GM23338 (cell line): ENCODE results near the gene ST3GAL4. TPM values are rescaled to one million over a fixed set of nuclear protein-coding genes. Genes with fewer than 3 reads are reported as not detected.

Source experiments
- ATAC-seq: fragments of 200-7000 bp; cut with Tn5 transposase; 3 replicates; pipeline ENCODE4 v1.9.1; 2020
- DNase-seq: peaks from one replicate; pipeline ENCODE4 v3.0.0-alpha.2; 2015; ENCODE audit warnings: low spot score
- H2AFZ ChIP-seq: fragments of 200-600 bp; sonication (generic); 2 replicates; pipeline ENCODE4 v1.8.0; 2016; ENCODE audit warnings: antibody characterized with exemption, mild to moderate bottlenecking, moderate library complexity
- H3F3A ChIP-seq: fragments of 200-600 bp; sonication (generic); replicated peaks from 2 replicates; pipeline ENCODE4 v1.8.0; 2017; ENCODE audit warnings: antibody characterized with exemption, mixed run types, low read depth
- H3K27ac ChIP-seq: fragments of 200-600 bp; sonication (generic); 2 replicates; pipeline ENCODE4 v1.6.1; 2016; ENCODE audit warnings: low read depth
- H3K27me3 ChIP-seq: fragments of 200-600 bp; sonication (generic); 2 replicates; pipeline ENCODE4 v1.8.0; 2016; ENCODE audit warnings: mild to moderate bottlenecking, mixed run types, moderate library complexity; ENCODE audit not compliant: insufficient read depth
- H3K36me3 ChIP-seq: fragments of 200-600 bp; sonication (generic); 2 replicates; pipeline ENCODE4 v1.8.0; 2016; ENCODE audit warnings: mild to moderate bottlenecking; ENCODE audit not compliant: insufficient read depth
- H3K4me1 ChIP-seq: fragments of 200-600 bp; sonication (generic); 2 replicates; pipeline ENCODE4 v1.8.0; 2016; ENCODE audit warnings: mild to moderate bottlenecking, moderate library complexity; ENCODE audit not compliant: insufficient read depth
- H3K4me2 ChIP-seq: fragments of 200-600 bp; sonication (generic); 2 replicates; pipeline ENCODE4 v1.7.1; 2017; ENCODE audit warnings: mixed run types
- H3K4me3 ChIP-seq: fragments of 200-600 bp; sonication (generic); 2 replicates; pipeline ENCODE4 v1.6.1; 2016; ENCODE audit warnings: mixed run types
- H3K79me2 ChIP-seq: fragments of 200-600 bp; sonication (generic); replicated peaks from 2 replicates; pipeline ENCODE4 v1.8.0; 2017; ENCODE audit warnings: mild to moderate bottlenecking; ENCODE audit not compliant: insufficient read depth
- H3K9me2 ChIP-seq: fragments of 200-600 bp; sonication (generic); 2 replicates; pipeline ENCODE4 v1.8.0; 2017; ENCODE audit not compliant: insufficient read depth
- H4K20me1 ChIP-seq: fragments of 200-600 bp; sonication (generic); replicated peaks from 2 replicates; pipeline ENCODE4 v1.8.0; 2017; ENCODE audit warnings: mild to moderate bottlenecking; ENCODE audit not compliant: insufficient read depth
- H3K27ac Mint-ChIP-seq: 2 replicates; pipeline ENCODE4 v1.8.0; 2020; ENCODE audit warnings: inconsistent platforms, mild to moderate bottlenecking, moderate library complexity, mixed read lengths
- H3K27me3 Mint-ChIP-seq: 3 replicates; pipeline ENCODE4 v1.8.0; 2022; ENCODE audit warnings: low read depth, mild to moderate bottlenecking, moderate library complexity, mixed read lengths, inconsistent platforms; ENCODE audit not compliant: insufficient read depth, poor library complexity
- H3K36me3 Mint-ChIP-seq: 3 replicates; pipeline ENCODE4 v1.8.0; 2021; ENCODE audit warnings: low read depth, mild to moderate bottlenecking, inconsistent platforms, moderate library complexity, mixed read lengths
- H3K4me1 Mint-ChIP-seq: 3 replicates; pipeline ENCODE4 v1.8.0; 2020; ENCODE audit warnings: mild to moderate bottlenecking, inconsistent platforms, mixed read lengths
- H3K4me3 Mint-ChIP-seq: 3 replicates; pipeline ENCODE4 v1.8.0; 2021; ENCODE audit warnings: moderate library complexity, mild to moderate bottlenecking, inconsistent platforms, mixed read lengths
- H3K9me3 Mint-ChIP-seq: 3 replicates; pipeline ENCODE4 v1.8.0; 2020; ENCODE audit warnings: moderate library complexity, mild to moderate bottlenecking, inconsistent platforms, mixed read lengths
- CREB1 ChIP-seq: fragments of 250-450 bp; sonication (Bioruptor Pico); IDR thresholded peaks from 2 replicates; pipeline ENCODE4 v1.5.0; 2020; ENCODE audit warnings: low read depth, mild to moderate bottlenecking, moderate library complexity
- CTCF ChIP-seq, 2 experiments: fragments of 200-600 bp in 1 of 2; sonication (generic) in 1 of 2; conservative IDR thresholded peaks; 2 replicates each; pipeline versions ENCODE4 v1.5.1 to v1.6.1; 2016 to 2017; ENCODE audit warnings: antibody characterized with exemption in 2 of 2, low read depth in 2 of 2, mild to moderate bottlenecking in 2 of 2, moderate library complexity in 1 of 2
- EZH2 ChIP-seq: fragments of 200-600 bp; sonication (generic); IDR thresholded peaks from one replicate; pipeline ENCODE4 v1.8.0; 2017; ENCODE audit warnings: antibody characterized with exemption, mild to moderate bottlenecking, low read depth; ENCODE audit not compliant: unreplicated experiment
- JUNB ChIP-seq: IDR thresholded peaks from one replicate; pipeline ENCODE4 v1.6.1; 2016; ENCODE audit warnings: antibody characterized with exemption; ENCODE audit not compliant: unreplicated experiment
- NANOG ChIP-seq: IDR thresholded peaks from 2 replicates; pipeline ENCODE4 v1.6.1; 2016; ENCODE audit warnings: antibody characterized with exemption, borderline replicate concordance
- POLR2AphosphoS5 ChIP-seq: IDR thresholded peaks from 2 replicates; pipeline ENCODE4 v1.6.1; 2016; ENCODE audit warnings: antibody characterized with exemption, low read depth
- REST ChIP-seq: IDR thresholded peaks from one replicate; pipeline ENCODE4 v1.6.1; 2018; ENCODE audit warnings: antibody characterized with exemption; ENCODE audit not compliant: unreplicated experiment
- ZNF114 ChIP-seq: fragments of 250-450 bp; sonication (Bioruptor Pico); IDR thresholded peaks from 2 replicates; pipeline ENCODE4 v1.5.0; 2020; ENCODE audit warnings: mild to moderate bottlenecking, moderate library complexity
- ZNF331 ChIP-seq: fragments of 250-450 bp; sonication (Bioruptor Pico); IDR thresholded peaks from 2 replicates; pipeline ENCODE4 v1.5.0; 2020; ENCODE audit warnings: low read depth, mild to moderate bottlenecking, moderate library complexity
- ZNF462 ChIP-seq: fragments of 250-450 bp; sonication (Bioruptor Pico); IDR thresholded peaks from 2 replicates; pipeline ENCODE4 v1.5.0; 2020; ENCODE audit warnings: mild to moderate bottlenecking, moderate library complexity
- polyA plus RNA-seq: library from polyadenylated mRNA; unstranded; fragments of >200 nt; fragmentation: Nextera tagmentation; extraction: Ambion mirVana; gene quantifications from 2 replicates; pipeline ENCODE4 v1.2.1, GENCODE V29; 2016
- total RNA-seq: library from RNA; depleted of rRNA; stranded (reverse); fragments of >200 nt; shearing (Covaris generic); gene quantifications from 2 replicates; pipeline ENCODE4 v1.2.3, GENCODE V29; 2014

The ST3GAL4 gene
- total and polyA plus RNA-seq, 2 experiments from 2014 or later: 10.1 to 28.0 TPM

DNA sequence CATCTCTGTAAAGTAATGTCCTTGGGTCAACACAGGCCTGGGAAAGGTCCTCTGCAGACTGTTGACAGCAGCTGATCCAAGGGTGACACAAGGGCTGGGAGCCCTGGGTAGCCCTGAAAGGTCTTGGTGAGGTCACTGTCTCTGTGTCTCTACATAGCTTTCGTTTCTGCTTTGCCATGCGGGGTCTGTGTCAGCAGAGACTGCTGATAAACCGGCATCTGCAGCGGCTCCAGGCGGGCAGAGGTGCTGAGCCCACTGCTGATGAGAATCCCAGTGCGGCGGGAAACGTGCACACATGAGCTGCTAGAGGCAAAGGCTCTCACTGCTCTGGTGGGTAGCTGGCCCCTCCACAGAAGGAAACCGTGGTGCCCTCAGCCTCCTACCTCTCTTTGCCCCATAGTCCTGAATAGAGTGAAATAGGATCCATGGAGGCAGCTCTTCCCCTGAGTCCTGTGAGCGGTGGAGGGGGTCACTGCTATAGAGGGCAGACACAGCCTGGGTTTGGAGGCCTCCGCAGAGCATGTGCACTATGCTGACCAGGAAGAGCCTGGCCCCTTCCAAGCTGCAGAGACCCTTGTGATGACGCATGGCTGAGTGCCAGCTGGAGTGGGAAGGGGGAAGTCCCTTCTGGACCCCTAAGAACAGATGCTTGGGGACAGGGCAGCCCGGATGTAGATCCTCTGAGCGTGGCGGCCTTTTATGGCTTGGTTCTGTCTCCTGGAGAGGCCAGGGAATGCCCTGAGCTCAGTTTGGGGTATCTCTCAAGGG, 17.8 kb upstream of the ST3GAL4 start (continued):
- TF ChIP-seq ZNF462 (CRISPR knock-in tag) (no peak), CREB1 (no peak)

GRCh38 chr11:126338346-126339055, 17.0 kb upstream of the ST3GAL4 start:
- H3K27ac ChIP-seq: no peak overlapping the region
- H4K20me1 ChIP-seq: no peaks in the 10 kb centered on the region
- H3K36me3 Mint-ChIP-seq: peaks cover 22% of the 10 kb centered on the region
- no peaks in the 10 kb centered on the region for H3K9me3 Mint-ChIP-seq
- no peak overlapping the region for H3K4me2 ChIP-seq
- DNase-seq (no peak), ATAC-seq (no peak)
- no peak overlapping the region for H3K4me3 Mint-ChIP-seq
- H3K4me3 ChIP-seq: no peak overlapping the region
- peaks cover 13% of the 10 kb centered on the region for H3K27me3 Mint-ChIP-seq
- H3K27ac Mint-ChIP-seq: no peak overlapping the region
- no peaks in the 10 kb centered on the region for H3K79me2 ChIP-seq
- H3K27me3 ChIP-seq: no peaks in the 10 kb centered on the region
- peaks cover 5% of the 10 kb centered on the region for H3K4me1 ChIP-seq
- TF ChIP-seq ZNF331 (CRISPR knock-in tag): no peak
- no peak for TF ChIP-seq ZNF114 (CRISPR knock-in tag)
- TF ChIP-seq EZH2: no peak
- TF ChIP-seq CTCF (conservative IDR thresholded peaks at IDR 0.05; ENCODE audit: low read depth in 2 of 2): no peak
- no peak for TF ChIP-seq POLR2AphosphoS5
- no peak for TF ChIP-seq JUNB
- TF ChIP-seq REST: no peak
- TF ChIP-seq NANOG: no peak
- H3K4me1 Mint-ChIP-seq: peaks cover 27% of the 10 kb centered on the region
- no peak overlapping the region for H2AFZ ChIP-seq
- no peaks in the 10 kb centered on the region for H3K36me3 ChIP-seq
- H3F3A ChIP-seq: no peaks in the 10 kb centered on the region
- H3K9me2 ChIP-seq: no peaks in the 10 kb centered on the region
